Amniotic epithelial cell (primary cell): ENCODE results near the gene NRDE2.
A peak's percentile ranks its signal among the peaks of the same experiment; 100 is the strongest.

Experiments used
- DNase-seq: peaks from one replicate; pipeline ENCODE4 v3.0.0-alpha.2; 2010; ENCODE audit warnings: low read depth

The NRDE2 gene, protein sequence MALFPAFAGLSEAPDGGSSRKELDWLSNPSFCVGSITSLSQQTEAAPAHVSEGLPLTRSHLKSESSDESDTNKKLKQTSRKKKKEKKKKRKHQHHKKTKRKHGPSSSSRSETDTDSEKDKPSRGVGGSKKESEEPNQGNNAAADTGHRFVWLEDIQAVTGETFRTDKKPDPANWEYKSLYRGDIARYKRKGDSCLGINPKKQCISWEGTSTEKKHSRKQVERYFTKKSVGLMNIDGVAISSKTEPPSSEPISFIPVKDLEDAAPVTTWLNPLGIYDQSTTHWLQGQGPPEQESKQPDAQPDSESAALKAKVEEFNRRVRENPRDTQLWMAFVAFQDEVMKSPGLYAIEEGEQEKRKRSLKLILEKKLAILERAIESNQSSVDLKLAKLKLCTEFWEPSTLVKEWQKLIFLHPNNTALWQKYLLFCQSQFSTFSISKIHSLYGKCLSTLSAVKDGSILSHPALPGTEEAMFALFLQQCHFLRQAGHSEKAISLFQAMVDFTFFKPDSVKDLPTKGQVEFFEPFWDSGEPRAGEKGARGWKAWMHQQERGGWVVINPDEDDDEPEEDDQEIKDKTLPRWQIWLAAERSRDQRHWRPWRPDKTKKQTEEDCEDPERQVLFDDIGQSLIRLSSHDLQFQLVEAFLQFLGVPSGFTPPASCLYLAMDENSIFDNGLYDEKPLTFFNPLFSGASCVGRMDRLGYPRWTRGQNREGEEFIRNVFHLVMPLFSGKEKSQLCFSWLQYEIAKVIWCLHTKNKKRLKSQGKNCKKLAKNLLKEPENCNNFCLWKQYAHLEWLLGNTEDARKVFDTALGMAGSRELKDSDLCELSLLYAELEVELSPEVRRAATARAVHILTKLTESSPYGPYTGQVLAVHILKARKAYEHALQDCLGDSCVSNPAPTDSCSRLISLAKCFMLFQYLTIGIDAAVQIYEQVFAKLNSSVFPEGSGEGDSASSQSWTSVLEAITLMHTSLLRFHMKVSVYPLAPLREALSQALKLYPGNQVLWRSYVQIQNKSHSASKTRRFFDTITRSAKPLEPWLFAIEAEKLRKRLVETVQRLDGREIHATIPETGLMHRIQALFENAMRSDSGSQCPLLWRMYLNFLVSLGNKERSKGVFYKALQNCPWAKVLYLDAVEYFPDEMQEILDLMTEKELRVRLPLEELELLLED

DNA sequence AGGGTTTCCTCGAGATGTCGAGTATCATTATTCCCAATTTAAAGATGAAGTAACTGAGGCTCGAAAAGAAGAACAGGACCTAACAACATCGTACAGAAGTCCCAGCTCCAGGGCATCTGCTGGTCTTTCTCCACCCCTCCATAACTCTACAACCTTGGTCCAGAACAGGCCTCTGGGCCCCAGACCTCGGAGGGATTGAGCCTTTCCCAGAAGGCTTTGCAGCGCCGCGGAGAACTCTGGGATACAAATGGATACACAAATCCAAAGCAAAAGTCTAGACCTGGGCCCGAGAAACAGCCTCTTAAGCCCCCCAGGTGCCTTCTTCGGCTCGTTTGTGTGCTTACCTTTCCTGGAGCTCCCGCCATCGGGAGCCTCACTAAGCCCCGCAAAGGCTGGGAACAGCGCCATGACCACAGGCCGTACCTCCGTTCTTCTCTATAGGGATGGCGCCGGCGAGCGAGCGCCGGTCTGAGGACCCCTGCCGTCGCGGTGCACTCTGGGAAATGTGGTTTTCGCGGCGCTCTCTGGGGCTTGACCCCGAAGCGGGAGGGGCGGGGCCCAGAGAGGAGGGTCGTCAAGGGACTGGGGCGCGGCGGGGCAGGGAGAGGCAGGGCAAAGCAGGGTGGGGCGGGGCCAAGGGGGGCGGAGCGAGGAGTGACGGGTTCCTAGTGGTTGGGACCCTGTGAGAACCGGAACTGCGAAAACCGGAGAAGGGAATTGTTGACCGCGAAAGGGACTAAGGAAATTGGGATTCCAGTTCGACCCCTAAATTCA, at the start of gene NRDE2:
NRDE2 (minus strand) TSS at position 445 of the 774 bp plus-strand sequence; CDS start at position 408, 37 bp downstream.
- peak; percentile 95 for DNase-seq

DNA sequence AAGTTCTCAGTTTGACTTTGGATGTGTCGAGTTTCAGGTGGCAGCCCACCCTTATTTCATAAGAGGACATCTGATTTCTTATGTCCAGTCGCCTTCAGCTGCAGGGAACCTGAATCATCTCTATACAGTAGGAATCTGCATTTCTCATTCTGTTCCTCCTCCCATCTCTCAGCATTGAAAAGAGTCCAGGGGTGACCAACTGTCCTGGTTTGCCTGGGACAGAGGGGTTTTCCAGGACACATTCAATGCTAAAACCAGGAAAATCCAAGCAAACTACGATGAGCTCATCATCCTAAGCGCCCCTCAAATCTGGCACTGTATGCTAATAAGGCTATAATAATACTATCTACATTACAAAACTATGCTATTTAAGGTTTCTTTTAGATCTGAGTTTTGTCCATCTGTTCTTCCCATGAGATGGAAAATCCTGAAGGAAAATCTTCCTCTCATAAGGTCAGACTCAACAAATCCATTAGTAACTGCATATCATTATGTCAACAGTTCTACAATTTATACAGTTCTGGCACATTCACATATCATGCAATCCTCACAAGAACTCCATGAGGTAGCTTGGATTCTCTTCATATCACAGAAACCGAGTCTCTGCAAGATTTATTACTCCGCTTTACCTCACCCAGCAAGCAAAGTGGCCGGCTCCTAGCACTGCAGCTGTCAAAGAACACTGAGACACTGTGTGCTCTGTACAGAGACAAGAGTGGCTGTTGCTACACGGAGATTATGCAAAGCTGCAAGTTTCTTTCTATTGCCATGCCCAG, 49.5 kb upstream of the NRDE2 start:
- peak; percentile 86 for DNase-seq

DNA sequence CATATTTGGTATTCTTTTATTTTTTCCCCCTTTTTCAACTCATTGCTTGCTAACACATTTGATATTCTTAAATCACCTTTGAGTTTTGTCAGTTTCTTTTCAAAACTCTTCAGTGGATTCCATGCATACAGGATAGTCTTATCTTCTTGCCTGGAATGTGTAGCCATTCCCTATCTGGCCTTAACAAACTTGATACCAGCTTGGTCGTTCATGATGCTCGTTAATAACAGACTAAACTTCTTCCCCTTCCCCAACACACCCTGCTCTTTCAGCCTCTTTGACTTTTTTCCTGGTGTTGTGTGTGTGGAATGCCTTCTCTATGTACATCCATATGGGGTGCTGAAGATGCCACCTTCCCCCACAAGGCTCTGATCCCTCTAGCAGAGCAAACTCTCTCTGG, 47.4 kb upstream of the NRDE2 start:
- DNase-seq, result no peak

DNA sequence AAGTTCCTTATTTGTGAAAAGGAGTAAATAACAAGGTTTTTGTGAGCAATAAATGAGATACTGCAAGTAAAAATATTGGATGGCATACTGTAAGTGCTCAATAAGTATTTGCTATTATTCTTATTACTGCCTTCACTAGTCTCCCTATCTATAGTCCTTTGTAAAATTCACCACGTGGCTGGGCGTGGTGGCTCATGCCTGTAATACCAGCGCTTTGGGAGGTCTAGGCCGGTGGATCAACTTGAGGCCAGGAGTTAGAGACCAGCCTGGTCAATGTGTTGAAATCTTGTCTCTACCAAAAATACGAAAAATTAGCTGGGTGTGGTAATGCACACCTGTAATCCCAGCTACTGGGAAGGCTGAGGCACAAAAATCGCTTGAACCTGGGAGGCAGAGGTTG, 46.5 kb upstream of the NRDE2 start:
- DNase-seq, result no peak

DNA sequence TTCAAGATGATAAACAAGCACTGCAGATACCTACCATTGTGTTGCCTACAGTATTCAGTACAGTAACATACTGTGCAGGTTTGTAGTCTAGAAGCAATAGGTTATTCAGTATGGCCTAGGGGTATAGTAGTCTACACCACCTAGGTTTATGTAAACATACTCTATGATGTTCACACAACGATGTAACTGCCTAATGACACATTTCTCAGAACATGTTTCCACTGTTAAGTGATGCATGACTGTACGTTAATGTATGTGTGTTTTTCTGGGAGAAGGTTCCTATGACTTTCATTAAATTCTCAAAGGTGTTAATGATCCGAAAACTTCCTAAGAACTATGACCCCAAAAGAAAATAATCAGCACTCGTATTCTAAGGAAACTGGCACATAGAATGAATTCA, 44.2 kb upstream of the NRDE2 start:
- DNase-seq, result no peak

DNA sequence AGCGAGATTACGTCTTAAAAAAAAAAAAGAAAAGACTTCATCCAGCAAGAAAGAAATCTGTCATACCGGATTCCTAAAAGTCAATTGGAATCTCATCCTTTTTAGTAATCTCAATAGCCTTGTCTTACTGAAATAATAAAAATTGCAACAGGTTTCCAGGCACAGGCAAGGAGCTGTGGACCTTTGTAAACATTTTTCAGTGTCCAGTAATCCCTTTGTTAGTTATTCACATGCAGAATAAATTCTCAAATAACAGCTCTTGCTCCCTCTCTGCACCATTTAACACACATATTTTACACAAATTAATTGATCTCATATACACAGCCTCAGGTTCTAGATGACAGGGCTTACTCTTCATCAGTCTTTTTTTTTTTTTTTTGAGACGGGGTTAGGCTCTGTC, 43.1 kb upstream of the NRDE2 start:
- DNase-seq, result no peak

DNA sequence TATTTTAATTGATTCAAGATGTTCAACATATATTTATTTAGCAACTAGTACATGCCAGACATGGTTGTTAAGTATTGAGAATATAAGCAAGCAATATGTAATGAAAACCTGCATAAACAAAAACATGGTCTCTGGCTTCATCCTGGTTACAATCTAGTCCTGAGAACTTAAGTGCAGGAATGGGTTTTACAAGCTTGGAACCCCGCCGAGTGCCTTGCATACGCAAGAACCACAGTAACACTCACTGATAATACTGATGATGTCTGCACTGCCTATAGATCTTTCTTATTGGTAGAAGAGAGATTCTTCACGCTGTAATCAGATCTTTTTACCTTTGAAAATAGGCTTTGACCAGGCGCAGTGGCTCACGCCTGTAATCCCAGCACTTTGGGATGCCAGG, 42.1 kb upstream of the NRDE2 start:
- no peak for DNase-seq

DNA sequence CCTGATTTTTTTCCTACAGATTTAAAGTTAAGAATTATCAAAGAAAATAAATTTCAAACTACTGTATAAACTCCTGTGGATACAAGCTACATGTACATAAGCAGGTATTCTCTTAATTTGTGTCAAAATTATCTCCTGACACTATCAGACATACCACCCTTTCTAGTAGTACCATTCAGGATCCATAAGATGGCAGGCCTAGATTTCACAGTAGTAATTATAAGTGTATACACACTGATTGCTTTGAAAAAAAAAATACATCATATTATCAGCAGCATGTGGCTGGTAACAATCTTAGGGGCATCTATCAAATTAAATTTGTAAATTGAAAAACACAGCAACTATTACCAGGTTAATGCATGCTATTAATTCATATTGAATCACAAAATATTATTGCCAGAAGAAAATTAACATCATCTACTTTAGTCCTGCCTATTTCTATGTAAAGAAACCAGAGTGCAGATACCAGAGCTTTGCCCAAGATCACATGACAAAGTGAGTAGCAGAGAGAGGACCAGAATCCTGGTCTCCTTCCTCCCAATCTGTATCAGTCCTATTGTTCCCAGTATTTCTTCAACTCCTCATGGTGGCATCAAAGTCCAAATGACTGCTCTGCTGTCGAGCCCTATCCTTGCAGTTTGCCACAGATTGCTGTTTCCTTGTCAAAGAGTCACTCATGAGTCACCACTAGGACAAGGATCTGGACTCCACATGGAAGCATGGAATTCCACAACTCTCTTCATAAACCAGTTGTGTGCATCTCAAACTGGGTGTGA, 37.4 kb upstream of the NRDE2 start:
- peak; percentile 2 for DNase-seq

DNA sequence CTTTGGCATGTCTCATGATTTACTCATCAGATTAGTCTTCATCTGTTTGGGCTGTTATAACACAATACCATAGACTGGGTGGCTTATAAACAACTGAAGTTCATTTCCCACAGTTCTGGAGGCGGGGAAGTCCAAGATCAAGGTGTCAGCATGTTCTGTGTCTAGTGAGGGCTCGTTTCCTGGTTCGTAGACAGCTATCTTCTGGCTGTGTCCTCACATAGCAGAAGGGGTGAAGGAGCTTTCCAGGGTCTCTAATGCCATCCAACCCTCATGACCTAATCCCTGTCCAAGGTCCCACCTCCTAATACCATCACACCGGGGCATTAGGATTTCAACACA, 30.8 kb upstream of the NRDE2 start:
- no peak for DNase-seq

DNA sequence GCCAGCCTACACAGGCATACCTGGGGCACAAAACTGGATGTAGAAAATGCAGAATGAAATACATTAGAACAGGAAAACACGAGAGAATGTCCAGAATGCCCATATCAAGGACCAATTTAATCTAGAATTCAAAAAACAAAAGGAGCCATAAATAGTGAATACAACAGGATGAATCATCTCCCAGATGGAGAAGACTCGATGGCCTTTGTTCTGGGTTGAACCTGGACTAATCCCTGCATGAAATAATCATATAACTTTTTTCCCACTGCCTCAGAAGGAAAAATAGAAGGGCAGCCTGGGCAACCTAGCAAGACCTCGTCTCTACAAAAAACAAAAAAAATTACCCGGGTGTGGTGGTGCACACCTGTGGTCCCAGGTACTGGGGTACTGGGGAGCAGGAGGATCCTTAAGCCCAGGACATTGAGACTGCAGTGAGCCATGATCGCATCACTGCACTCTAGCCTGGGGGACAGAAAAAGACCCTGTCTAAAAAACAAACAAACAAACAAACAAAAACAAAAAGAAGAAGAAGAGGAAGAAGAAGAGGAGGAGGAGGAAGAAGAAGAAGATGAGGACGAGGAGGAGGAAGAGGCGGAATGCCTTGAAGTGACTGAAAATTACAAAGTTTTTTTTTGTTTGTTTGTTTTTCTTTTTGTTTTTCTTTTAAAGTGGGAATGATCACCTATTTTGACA, 30.3 kb upstream of the NRDE2 start:
- no peak for DNase-seq

DNA sequence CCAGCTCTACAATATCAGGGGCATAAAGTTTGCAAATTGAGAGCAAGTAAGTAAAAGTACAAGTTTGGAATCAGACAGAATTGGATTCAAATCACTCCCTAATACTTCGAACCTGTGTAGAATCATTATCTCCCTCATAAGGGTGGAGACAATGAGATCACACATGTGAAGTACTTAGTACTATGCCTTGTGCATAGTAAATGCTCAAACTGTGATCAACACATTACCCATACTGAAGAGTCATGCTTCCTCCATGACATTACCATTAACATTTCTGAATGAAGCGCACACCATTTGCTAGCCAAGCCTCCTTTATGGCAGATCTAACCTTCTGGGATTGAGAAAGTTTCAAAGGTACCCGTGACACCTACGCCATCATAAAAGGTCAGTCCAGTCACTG, 26.6 kb upstream of the NRDE2 start:
- DNase-seq, result no peak

DNA sequence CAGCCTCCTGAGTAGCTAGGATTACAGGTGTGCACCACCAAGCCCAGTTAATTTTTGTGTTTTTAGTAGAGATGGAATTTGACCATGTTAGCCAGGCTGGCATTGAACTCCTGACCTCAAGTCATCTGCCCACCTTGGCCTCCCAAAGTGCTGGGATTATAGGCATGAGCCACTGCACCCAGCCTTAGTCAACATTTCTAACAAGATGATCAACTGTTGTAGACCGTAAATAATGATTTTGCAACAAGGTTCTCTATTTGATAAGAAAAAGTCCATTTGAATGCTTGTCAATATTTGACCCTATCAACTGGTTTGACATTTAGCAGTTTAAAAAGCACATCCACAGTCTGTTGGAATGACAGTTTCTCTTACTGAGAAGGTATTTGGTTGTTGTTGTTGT, 25.2 kb upstream of the NRDE2 start:
- no peak for DNase-seq

DNA sequence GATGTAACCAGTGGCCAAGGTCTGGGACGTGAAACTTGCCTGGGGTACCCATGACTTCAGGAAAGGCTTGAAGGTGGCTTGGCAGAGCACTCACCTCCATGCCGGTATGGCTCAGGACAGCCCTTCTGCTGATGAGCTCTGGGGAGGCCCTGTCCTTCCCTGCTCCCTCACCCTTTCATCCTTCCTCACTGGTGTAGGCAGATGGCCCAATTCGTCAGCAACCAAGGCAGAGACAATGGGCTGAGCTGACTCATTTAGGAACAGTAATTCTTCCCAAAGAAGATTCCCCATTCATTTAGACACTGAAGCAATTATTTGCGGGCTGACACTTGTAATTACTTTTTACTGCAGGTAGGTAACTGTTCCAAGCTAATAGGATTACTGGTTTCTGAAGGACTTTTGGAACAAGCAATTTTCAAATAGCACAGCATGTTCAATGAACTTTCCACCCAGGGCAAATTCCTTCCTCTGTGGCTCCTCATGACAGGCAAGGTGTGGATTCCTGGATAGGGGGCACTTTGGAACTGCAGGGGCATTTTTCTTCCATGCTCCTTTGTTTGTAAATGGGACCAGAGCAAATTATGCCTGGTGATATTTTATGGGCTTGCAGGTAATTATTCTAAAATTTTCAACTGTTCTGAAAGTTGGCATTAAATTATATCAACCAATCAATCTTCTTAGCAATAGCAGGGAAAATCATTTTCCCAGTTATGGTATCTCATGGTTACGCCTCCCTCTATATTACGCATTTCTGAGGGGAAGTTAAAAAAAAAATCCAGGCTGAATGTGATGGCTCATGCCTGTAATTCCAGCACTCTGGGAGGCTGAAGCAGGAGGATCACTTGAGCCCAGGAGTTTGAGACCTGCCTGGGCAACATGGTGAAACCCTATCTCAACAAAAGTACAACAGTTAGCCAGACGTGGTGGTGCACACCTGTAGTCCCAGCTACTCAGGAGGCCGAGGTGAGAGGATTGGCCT, 24.1 kb upstream of the NRDE2 start:
- DNase-seq, result peak; percentile 16

DNA sequence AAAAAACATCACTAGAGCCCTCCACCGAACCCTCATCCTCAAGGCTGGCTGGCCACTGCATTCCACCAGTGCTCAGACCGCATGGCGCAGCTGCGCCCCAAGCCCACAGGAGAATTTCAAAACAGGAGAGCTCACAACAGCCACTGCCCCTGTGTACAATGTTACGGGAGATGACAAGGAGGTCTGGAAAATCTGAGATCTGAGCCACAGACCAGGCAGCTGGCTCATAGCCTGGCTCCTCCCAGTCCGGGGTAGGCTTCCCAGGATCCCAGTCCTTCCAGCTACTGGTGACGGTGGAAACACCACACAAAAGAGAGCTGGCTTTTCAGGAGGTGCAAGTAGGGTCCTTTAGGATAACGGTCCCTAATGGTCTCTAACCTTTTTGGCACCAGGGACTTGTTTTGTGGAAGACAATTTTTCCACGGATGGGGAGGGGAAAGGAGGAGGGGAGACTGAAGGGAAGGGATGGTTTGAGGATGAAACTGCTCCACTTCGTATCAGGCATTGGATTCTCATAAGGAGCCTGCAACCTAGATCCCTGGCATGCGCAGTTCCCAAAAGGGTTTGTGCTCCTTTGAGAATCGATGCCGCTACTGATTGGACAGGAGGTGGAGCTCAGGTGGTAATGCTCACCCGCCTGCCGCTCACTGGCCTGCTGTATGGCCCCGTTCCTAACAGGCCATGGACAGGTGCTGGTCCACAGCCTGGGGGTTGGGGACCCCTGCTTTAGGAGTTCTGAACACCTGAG, 23.0 kb upstream of the NRDE2 start:
- DNase-seq, result peak; percentile 59

DNA sequence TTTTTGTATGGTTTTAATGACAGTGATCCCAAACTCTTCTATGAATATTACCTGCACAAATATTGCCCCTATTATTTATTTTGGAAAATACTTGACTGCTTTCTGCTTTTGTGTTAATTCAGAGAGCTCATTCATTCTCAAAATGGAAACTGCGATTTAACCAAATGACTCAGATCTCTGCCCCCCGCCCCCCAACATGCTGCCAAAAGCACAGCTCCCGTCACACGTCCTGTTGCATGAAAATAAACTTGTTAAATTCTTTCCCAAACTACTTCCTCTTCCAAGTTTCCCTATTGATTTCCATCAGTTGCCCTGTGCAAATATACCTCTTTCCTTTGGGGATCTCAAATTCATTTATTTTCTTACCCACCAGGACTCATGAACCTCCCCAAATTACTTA, 18.0 kb upstream of the NRDE2 start:
- no peak for DNase-seq

DNA sequence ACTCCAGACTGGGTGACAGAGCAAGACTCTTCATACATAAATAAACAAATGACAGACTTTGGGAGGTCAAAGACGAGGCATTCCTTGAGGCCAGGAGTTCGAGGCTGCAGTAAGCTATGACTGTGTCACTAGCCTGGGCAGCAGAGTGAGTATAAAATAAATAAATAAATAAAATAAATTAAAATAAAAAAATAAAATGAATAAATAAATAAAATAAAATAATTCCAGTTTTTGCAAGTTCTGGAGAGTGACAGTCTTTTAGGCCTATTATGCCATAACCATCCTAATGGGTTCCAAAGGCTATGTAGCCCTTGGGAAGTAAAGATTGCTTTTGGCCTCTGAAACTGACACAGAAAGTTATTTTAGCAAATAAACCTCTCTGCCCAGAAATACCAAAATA, 16.5 kb upstream of the NRDE2 start:
- no peak for DNase-seq

DNA sequence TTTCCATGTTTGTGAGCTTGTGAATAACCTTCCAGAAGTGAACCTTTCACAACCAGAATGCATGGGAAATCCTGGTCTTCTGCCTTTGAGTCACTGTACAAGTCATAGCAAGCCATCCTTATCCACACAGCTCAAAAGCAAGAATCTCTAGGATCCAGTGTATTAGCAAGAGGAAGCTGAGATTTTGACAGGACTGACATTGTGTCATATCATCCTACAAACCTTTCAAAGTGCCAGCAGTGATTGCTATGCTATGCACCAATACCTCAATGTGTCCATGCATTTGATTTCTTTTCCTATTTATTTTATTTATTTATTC, 13.5 kb upstream of the NRDE2 start:
- DNase-seq, result peak; percentile 47
